ENCODE measurements around the gene TP53I13. TPM values are rescaled to one million over a fixed set of nuclear protein-coding genes. Genes with fewer than 3 reads are reported as not detected.

TP53I13 gene
- total RNA-seq, 1 donor from 2014 or later: 62.7 TPM

DNA sequence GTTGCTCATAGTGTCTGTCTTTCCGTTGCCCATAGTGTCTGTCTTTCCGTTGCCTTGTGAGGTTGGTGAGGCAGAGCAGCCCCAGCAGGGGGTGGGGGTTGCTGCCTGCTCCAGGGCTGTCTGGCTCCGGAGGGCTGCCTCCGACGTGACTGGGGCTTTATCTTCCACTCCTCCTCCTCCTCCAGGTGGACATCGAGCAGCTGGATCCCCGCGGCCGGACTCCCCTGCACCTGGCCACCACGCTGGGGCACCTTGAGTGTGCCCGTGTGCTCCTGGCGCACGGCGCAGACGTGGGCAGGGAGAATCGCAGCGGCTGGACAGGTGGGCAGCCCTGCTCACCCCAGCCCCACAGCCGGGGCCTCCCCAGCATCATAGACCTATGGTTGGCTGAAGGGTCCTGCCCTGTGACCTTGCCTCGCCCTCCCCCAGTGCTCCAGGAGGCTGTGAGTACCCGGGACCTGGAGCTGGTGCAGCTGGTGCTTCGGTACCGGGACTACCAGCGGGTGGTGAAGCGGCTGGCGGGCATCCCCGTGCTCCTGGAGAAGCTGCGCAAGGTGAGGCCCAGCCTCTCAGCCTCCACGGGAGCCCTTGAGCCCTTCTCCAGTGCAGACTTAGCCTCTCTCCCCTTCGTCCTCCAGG, 39.2 kb downstream of the TP53I13 start:
- no peaks in the 10 kb centered on the region for H3K36me3 ChIP-seq
- H3K4me1 ChIP-seq: peaks cover under 1% of the 10 kb centered on the region
- no peaks in the 10 kb centered on the region for H3K27me3 ChIP-seq (ENCODE audit: low read depth)
- TF ChIP-seq, protein P1, sequence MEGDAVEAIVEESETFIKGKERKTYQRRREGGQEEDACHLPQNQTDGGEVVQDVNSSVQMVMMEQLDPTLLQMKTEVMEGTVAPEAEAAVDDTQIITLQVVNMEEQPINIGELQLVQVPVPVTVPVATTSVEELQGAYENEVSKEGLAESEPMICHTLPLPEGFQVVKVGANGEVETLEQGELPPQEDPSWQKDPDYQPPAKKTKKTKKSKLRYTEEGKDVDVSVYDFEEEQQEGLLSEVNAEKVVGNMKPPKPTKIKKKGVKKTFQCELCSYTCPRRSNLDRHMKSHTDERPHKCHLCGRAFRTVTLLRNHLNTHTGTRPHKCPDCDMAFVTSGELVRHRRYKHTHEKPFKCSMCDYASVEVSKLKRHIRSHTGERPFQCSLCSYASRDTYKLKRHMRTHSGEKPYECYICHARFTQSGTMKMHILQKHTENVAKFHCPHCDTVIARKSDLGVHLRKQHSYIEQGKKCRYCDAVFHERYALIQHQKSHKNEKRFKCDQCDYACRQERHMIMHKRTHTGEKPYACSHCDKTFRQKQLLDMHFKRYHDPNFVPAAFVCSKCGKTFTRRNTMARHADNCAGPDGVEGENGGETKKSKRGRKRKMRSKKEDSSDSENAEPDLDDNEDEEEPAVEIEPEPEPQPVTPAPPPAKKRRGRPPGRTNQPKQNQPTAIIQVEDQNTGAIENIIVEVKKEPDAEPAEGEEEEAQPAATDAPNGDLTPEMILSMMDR (IDR thresholded peaks at IDR 0.05): no peak
- no peaks in the 10 kb centered on the region for H3K9me3 ChIP-seq
- no peak overlapping the region for H3K4me3 ChIP-seq
- intact Hi-C loops (cut with DNase I): no loop called here
- H3K27ac ChIP-seq: no peak overlapping the region
- no peak for ATAC-seq
- DNase-seq: no peak

DNA sequence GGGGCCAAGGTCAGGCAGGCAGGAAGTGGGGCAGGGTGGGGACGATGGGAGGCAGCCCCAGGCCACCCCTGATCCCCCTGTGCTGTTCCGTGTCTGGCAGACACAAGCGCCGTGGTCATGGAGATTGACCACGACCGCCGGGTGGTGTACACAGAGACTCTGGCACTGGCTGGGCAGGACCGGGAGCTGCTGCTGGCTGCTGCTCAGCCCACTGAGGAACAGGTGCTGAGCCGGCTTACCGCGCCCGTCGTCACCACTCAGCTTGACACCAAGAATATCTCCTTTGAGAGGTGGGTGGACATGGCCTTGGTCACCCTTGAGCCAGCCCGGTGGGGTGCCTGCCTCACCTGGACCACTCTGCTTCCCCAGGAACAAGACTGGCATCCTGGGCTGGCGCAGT, 40.5 kb downstream of the TP53I13 start:
- Histone ChIP-seq H3K27ac (no peak overlapping the region), H3K4me1 (peaks cover 13% of the 10 kb centered on the region), H3K4me3 (no peak overlapping the region), H3K27me3 (ENCODE audit: low read depth) (no peaks in the 10 kb centered on the region), H3K9me3 (no peaks in the 10 kb centered on the region), H3K36me3 (no peaks in the 10 kb centered on the region)
- no peak for DNase-seq
- no peak for ATAC-seq
- intact Hi-C loops (cut with DNase I): no loop called here
- TF ChIP-seq, protein P1 (IDR thresholded peaks at IDR 0.05): no peak

DNA sequence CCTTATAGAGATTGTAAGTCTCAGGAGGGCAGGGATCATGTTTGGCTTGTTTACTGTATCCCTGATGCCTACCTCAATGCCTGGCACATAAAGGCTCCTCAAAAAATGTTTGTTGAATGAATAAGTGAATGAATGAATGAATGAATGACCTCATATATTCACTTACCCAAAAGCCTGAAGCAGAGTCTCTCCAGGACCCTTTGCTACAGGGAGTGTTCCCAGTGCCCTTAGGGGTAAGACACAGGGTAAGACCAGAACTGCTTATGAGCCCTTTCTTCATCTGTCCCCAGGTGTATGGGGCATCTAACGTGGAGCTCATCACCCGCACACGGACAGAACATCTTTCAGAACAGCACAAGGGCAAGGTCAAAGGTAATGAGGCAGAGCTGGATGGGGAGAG, 41.9 kb downstream of the TP53I13 start:
- Histone ChIP-seq H3K9me3 (no peaks in the 10 kb centered on the region), H3K4me3 (no peak overlapping the region), H3K27me3 (ENCODE audit: low read depth) (no peaks in the 10 kb centered on the region), H3K36me3 (no peaks in the 10 kb centered on the region), H3K4me1 (peaks cover 27% of the 10 kb centered on the region), H3K27ac (no peak overlapping the region)
- ATAC-seq: no peak
- no peak for DNase-seq
- intact Hi-C loops (cut with DNase I): no loop called here
- TF ChIP-seq, protein P1 (IDR thresholded peaks at IDR 0.05): no peak

DNA sequence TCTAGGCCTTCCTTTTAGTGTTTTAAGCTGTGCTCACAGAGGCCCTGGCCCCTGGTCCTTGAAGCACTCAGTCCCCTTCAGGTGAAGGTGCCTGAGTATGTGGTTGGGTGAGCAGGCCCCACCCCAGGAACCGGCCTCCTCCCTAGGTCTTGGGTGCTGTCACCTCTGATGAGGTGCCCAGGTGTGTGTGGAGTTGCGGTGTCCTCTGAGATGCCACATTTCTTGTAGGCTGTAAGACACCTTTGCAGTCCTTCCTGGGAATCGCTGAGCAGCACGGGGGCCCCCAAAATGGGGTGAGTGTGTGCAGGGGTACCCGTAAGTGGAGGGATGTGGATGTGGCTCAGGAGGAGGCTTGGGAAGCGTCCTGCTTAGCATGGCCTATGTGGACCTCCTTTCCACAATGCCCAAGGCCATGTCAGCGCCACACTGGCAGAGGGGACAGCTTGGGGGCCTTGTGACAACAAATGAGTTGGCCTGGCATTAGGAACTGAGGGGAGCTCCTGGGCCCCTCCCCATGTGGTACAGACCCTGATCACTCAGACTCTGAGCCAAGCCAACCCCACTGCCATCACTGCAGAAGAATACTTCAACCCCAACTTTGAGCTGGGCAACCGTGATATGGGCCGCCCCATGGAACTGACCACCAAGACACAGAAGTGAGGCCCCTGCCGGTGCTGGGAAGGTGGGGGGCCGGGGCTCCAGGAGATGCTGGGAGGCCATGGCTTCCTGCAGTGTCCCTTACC, 43.0 kb downstream of the TP53I13 start:
- DNase-seq: no peak
- Histone ChIP-seq H3K4me3 (no peak overlapping the region), H3K27me3 (ENCODE audit: low read depth) (peaks cover 6% of the 10 kb centered on the region), H3K9me3 (no peaks in the 10 kb centered on the region), H3K27ac (no peak overlapping the region), H3K4me1 (peaks cover 36% of the 10 kb centered on the region), H3K36me3 (no peaks in the 10 kb centered on the region)
- ATAC-seq: no peak
- intact Hi-C loops (cut with DNase I): no loop called here
- TF ChIP-seq, protein P1 (IDR thresholded peaks at IDR 0.05): no peak

DNA sequence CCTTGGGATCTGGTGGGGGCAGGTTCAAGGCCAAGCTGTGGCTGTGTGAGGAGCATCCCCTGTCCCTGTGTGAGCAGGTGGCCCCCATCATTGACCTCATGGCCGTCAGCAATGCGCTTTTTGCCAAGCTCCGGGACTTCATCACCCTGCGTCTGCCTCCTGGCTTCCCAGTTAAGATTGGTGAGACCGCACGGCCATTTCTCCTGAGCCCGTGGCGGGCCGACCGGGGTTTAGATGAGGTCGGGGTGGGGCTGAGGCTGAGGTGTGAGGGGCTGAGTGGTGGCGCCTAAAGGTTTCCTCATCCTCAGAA, 43.5 kb downstream of the TP53I13 start:
- intact Hi-C loops (cut with DNase I): no loop called here
- Histone ChIP-seq H3K4me3 (no peak overlapping the region), H3K36me3 (no peaks in the 10 kb centered on the region), H3K4me1 (peaks cover 41% of the 10 kb centered on the region), H3K27me3 (ENCODE audit: low read depth) (peaks cover 11% of the 10 kb centered on the region), H3K9me3 (no peaks in the 10 kb centered on the region), H3K27ac (no peak overlapping the region)
- TF ChIP-seq, protein P1 (IDR thresholded peaks at IDR 0.05): no peak
- no peak for DNase-seq
- ATAC-seq: no peak

Measured in lower lobe of right lung (tissue), 2 donors.